GM18511 (cell line): ENCODE results near the gene TAS1R3.
A peak's percentile ranks its signal among the peaks of the same experiment; 100 is the strongest.

ENCODE experiments used
- ATAC-seq: cut with Tn5 transposase; IDR thresholded peaks from one replicate; pipeline ENCODE4 v1.9.1; 2021; ENCODE audit warnings: mild to moderate bottlenecking, moderate library complexity; ENCODE audit not compliant: unreplicated experiment

The TAS1R3 gene

GRCh38 chr1:1320666-1321448, 10.2 kb upstream of the TAS1R3 start:
- ATAC-seq = no peak

- no peak for ATAC-seq
Measured at GRCh38 chr1:1321477-1321876, 9.6 kb upstream of the TAS1R3 start.

DNA sequence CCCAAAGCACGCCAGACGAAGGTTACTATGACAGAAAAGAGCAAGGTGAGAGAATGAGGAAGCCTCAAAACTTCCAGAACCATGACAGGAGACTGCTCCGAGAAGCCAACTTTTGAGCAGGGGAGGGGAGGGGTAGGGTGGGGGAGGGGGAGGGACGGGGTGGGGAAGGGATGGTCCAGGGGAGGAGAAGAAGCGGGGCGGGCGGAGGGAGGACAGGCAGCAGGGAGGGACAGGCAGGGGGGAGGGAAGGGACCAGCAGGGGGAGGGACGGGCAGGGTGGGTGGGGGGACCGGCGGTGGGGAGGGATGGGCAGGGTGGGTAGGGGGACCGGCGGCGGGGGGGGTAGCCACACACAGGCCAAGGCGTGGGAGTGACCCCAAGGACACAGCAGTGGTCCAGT, 8.7 kb upstream of the TAS1R3 start:
- no peak for ATAC-seq

DNA sequence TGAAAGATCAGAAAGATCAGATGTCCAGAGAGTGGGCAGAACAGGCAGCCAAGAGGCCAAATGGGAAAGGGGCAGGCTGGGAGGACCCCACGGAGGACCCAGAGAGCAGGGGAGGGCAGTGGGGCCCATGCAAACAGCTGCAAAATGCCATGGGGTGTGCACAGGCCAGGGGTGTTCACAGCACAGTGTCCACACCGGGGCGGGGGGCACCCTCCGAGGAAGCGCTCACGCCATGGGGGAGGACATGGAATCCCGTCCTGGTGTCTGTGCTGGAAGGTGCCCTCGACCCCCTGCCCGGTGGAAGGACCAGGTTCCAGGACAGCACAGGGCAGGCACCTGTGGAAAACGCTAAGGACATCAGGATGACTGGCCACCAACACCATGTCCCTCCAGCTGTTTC, 8.1 kb upstream of the TAS1R3 start:
- no peak for ATAC-seq

GRCh38 chr1:1324084-1324523, 7.0 kb upstream of the TAS1R3 start:
- peak; percentile 28 for ATAC-seq

DNA sequence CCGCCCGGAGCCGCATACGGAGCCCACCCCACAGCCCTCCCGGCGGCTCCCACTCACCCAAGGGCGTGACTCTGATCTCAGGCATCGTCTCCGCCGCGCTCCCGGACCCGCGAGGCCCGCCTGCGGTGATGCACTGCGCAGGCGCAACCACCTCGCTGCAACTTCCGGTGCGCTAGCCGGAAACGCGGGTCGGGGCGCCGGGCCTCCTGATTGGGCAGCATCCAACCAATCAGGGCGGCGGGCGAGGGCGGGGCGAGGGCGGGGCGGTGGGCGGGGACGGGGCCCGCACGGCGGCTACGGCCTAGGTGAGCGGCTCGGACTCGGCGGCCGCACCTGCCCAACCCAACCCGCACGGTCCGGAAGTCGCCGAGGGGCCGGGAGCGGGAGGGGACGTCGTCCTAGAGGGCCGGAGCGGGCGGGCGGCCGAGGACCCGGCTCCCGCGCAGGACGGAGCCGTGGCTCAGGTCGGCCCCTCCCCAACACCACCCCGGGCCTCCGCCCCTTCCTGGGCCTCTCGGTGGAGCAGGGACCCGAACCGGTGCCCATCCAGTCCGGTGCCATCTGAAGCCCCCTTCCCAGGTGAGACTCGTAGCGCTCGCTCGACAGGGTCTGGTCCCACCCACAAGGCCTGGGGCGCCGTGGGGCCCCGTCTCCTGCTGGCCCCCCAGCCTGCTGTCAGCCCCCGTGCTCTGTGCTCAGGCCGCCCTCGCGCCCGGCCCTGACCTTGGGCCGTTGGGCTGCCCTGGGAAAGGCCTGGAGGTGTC, 6.4 kb upstream of the TAS1R3 start, which contains the start of the genes CPTP and INTS11:
CPTP (plus strand) TSS at position 279 of the 764 bp plus-strand sequence. CDS start 2,109 bp downstream, outside the sequence.
INTS11 (minus strand) TSS at position 137 of the 764 bp plus-strand sequence; CDS start at position 85, 52 bp downstream.
- peak; percentile 84 for ATAC-seq

- no peak for ATAC-seq
Measured at GRCh38 chr1:1325288-1326074, 5.6 kb upstream of the TAS1R3 start.

DNA sequence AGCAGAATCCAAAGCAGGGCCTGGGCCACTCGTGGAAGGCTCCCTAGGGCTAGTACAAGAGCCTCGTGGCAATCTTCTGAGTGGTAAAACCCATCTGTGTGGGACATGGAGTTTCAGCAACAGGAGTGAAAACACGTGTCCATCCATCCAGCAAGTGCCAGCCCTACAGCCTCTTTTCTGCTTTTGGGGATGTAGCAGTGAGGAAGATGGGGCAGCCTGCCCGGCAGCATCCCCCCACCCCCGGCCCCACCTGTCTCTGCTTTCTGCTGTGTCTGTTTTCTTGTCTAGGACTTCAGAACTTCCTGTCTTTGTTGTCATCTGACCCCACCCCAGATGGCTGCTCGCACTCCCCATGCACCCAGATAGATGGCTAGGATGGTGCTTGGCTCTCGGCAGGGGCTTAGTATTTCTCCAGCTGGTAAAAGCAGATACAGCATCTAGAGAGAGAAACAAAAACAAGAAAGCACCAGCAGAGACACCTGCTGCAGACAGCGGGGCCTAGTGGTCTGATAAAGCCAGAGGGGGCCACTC, 4.9 kb upstream of the TAS1R3 start:
- no peak for ATAC-seq

DNA sequence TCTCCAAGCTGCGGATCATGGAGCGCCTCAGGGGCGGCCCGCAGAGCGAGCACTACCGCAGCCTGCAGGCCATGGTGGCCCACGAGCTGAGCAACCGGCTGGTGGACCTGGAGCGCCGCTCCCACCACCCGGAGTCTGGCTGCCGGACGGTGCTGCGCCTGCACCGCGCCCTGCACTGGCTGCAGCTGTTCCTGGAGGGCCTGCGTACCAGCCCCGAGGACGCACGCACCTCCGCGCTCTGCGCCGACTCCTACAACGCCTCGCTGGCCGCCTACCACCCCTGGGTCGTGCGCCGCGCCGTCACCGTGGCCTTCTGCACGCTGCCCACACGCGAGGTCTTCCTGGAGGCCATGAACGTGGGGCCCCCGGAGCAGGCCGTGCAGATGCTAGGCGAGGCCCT, 3.8 kb upstream of the TAS1R3 start:
- ATAC-seq = no peak

GRCh38 chr1:1328254-1328653, 2.8 kb upstream of the TAS1R3 start:
- ATAC-seq = no peak

- ATAC-seq = no peak
Measured at GRCh38 chr1:1329304-1330210, 1.5 kb upstream of the TAS1R3 start.

GRCh38 chr1:1330366-1331067, 563 bp upstream of the TAS1R3 start:
- ATAC-seq = no peak

DNA sequence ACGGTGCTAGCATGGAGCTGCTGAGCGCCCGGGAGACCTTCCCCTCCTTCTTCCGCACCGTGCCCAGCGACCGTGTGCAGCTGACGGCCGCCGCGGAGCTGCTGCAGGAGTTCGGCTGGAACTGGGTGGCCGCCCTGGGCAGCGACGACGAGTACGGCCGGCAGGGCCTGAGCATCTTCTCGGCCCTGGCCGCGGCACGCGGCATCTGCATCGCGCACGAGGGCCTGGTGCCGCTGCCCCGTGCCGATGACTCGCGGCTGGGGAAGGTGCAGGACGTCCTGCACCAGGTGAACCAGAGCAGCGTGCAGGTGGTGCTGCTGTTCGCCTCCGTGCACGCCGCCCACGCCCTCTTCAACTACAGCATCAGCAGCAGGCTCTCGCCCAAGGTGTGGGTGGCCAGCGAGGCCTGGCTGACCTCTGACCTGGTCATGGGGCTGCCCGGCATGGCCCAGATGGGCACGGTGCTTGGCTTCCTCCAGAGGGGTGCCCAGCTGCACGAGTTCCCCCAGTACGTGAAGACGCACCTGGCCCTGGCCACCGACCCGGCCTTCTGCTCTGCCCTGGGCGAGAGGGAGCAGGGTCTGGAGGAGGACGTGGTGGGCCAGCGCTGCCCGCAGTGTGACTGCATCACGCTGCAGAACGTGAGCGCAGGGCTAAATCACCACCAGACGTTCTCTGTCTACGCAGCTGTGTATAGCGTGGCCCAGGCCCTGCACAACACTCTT, 1.1 kb downstream of the TAS1R3 start:
- no peak for ATAC-seq

- no peak for ATAC-seq
Measured at GRCh38 chr1:1332774-1333480, 1.8 kb downstream of the TAS1R3 start.

DNA sequence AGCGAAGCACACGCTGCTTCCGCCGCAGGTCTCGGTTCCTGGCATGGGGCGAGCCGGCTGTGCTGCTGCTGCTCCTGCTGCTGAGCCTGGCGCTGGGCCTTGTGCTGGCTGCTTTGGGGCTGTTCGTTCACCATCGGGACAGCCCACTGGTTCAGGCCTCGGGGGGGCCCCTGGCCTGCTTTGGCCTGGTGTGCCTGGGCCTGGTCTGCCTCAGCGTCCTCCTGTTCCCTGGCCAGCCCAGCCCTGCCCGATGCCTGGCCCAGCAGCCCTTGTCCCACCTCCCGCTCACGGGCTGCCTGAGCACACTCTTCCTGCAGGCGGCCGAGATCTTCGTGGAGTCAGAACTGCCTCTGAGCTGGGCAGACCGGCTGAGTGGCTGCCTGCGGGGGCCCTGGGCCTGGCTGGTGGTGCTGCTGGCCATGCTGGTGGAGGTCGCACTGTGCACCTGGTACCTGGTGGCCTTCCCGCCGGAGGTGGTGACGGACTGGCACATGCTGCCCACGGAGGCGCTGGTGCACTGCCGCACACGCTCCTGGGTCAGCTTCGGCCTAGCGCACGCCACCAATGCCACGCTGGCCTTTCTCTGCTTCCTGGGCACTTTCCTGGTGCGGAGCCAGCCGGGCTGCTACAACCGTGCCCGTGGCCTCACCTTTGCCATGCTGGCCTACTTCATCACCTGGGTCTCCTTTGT, 2.6 kb downstream of the TAS1R3 start:
- ATAC-seq = no peak

DNA sequence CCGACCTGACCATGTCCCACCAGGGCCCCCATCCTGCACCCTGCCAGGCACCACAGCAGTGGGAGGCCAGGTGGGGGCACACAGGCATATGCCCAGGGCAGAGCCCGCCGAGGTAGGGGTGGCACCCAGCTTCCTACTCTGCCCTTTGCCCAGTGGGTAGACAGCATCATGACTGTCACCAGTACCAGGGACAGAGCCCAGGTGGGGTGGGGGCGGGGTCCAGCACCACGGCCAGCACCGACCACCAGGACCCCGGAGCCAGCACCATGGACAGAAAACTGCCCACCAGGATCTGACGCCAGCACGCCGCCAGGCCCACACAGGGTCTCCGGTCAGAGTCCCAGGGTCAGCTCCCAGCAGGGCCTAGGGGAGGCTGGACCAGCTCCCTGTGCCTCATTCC, 3.8 kb downstream of the TAS1R3 start:
- ATAC-seq = no peak

DNA sequence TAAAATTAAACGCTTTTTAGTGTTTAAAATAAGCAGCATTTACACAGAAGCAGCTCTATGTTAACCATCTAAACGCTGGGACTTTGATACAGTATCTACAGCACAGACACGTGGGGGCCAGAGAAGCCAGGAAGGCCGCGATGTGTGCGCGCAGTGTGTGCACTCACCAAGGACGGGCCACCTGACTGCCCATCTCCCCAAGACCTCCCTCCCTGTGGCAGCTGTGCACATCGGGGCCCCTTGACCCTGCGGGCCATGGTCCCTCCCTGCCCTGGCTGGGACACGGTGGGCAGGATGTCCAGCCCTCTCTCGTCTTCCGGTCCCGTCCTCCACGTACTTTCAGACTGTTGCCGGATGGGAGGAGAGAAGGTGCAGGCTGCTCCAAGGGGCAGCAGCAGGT, 4.2 kb downstream of the TAS1R3 start:
- no peak for ATAC-seq
